ENCODE data around the gene HCK.

GRCh38 chr20:32027643-32028042 lies 24.4 kb upstream of the HCK start:
- TF ChIP-seq CTCF (IDR thresholded peaks at IDR 0.05; ENCODE audit: borderline replicate concordance, extremely low read depth, low read length, poor library complexity, severe bottlenecking) (no peak), EZH2 (IDR thresholded peaks at IDR 0.05; ENCODE audit: borderline replicate concordance, low read depth, low read length, severe bottlenecking) (no peak)
